Effector CD8-positive, alpha-beta T cell (primary cell): Measurements from ENCODE around the gene EXOSC10.
"Not testable (repeated sequence)": the region's sequence is repeated elsewhere in the genome, so short reads cannot be mapped to it uniquely, and the experiment has no call there.

Source experiments
- DNase-seq: peaks from one replicate; lab custom pipeline; 2025; lab: John Stamatoyannopoulos, UW

The EXOSC10 gene

GRCh38 chr1:11109047-11109760 lies 9.5 kb upstream of the EXOSC10 start:
- DNase-seq, result no peak

- DNase-seq, result no peak
Measured at GRCh38 chr1:11107599-11107998, 7.9 kb upstream of the EXOSC10 start.

GRCh38 chr1:11105586-11105985 lies 5.9 kb upstream of the EXOSC10 start:
- DNase-seq, result no peak

GRCh38 chr1:11101347-11101746 lies 1.7 kb upstream of the EXOSC10 start:
- no peak for DNase-seq

- not testable (repeated sequence) for DNase-seq
Measured at GRCh38 chr1:11100806-11101205, 1.1 kb upstream of the EXOSC10 start.

- DNase-seq, result no peak
Measured at GRCh38 chr1:11100149-11100493, 452 bp upstream of the EXOSC10 start.

- no peak for DNase-seq
Measured at GRCh38 chr1:11098931-11099309, 749 bp downstream of the EXOSC10 start.

- DNase-seq, result not testable (repeated sequence)
Measured at GRCh38 chr1:11083784-11084183, 15.9 kb downstream of the EXOSC10 start.

- no peak for DNase-seq
Measured at GRCh38 chr1:11080931-11081330, 18.7 kb downstream of the EXOSC10 start.

- no peak for DNase-seq
Measured at GRCh38 chr1:11078631-11079030, 21.0 kb downstream of the EXOSC10 start.

GRCh38 chr1:11073398-11073797 lies 26.3 kb downstream of the EXOSC10 start:
- DNase-seq, result not testable (repeated sequence)

GRCh38 chr1:11072216-11072917 lies 27.3 kb downstream of the EXOSC10 start:
- no peak for DNase-seq

- DNase-seq, result no peak
Measured at GRCh38 chr1:11071463-11072215, 28.0 kb downstream of the EXOSC10 start.

- DNase-seq, result no peak
Measured at GRCh38 chr1:11070876-11071275, 28.8 kb downstream of the EXOSC10 start.

- no peak for DNase-seq
Measured at GRCh38 chr1:11068600-11069473, 30.8 kb downstream of the EXOSC10 start.

- DNase-seq, result no peak
Measured at GRCh38 chr1:11067716-11068599, 31.7 kb downstream of the EXOSC10 start.

- no peak for DNase-seq
Measured at GRCh38 chr1:11065796-11066195, 33.9 kb downstream of the EXOSC10 start.

GRCh38 chr1:11064942-11065341 lies 34.7 kb downstream of the EXOSC10 start:
- DNase-seq, result no peak

- DNase-seq, result not testable (repeated sequence)
Measured at GRCh38 chr1:11063937-11064537, 35.6 kb downstream of the EXOSC10 start.

- DNase-seq, result no peak
Measured at GRCh38 chr1:11062965-11063401, 36.7 kb downstream of the EXOSC10 start.
